BLaER1 (cell line): ENCODE results near the gene MRC1.

Source experiments
- H3K27ac ChIP-seq: shearing (Covaris generic); formaldehyde crosslinking; 2 replicates; pipeline ENCODE4 v1.8.1; 2022
- H3K27me3 ChIP-seq: shearing (Covaris generic); formaldehyde crosslinking; 2 replicates; pipeline ENCODE4 v1.8.1; 2022
- H3K36me3 ChIP-seq: shearing (Covaris generic); formaldehyde crosslinking; 2 replicates; pipeline ENCODE4 v1.8.1; 2022
- H3K4me1 ChIP-seq: shearing (Covaris generic); formaldehyde crosslinking; 2 replicates; pipeline ENCODE4 v1.8.1; 2022
- H3K4me2 ChIP-seq: shearing (Covaris generic); formaldehyde crosslinking; 2 replicates; pipeline ENCODE4 v1.8.1; 2022
- H3K4me3 ChIP-seq: shearing (Covaris generic); formaldehyde crosslinking; 2 replicates; pipeline ENCODE4 v1.8.1; 2022
- H3K9ac ChIP-seq: shearing (Covaris generic); formaldehyde crosslinking; 2 replicates; pipeline ENCODE4 v1.8.1; 2022
- H3K9me3 ChIP-seq: shearing (Covaris generic); formaldehyde crosslinking; 2 replicates; pipeline ENCODE4 v1.8.1; 2022
- H4K20me1 ChIP-seq: shearing (Covaris generic); formaldehyde crosslinking; 2 replicates; pipeline ENCODE4 v1.8.1; 2022
- Cebpa-rat ChIP-seq: shearing (Covaris generic); IDR thresholded peaks from 2 replicates; pipeline ENCODE4 v1.8.1; 2022

MRC1 gene

DNA sequence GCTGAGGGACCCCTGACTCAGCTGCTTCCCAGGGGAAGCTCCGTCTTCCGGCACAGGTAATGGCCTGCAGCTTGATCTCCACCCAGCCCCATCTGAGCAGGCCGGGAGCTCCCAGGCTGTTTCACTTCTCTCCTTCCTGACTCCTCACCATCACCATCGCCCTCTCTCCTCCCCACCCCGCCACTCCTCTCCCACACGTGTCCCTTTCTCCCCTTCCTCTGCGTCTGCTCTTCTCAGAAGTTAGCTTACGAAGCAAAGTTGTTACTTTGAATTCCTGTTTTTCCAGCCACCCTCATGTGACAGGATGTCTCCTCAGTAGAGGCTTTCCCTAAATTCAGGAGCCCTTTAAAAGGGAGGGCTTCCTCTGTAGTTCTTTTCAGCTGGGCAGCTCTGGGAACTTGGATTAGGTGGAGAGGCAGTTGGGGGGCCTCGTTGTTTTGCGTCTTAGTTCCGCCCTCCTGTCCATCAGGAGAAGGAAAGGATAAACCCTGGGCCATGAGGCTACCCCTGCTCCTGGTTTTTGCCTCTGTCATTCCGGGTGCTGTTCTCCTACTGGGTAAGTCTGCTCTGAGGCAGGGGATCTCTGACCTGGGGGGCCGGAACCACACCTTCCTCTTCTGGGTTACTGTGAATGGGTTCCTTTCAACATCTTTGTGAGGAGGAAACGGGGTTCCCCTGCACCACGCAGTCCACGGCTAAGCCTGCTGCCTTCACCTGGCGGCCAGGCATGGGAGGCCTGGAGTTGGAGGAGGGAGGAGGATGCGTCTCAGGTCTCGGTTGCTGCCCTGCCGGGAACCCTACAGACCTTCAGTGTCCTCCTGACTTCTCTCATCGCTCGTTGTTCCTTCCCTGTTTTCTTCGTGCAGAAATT is at the start of gene MRC1:
TSS of gene MRC1 (plus strand) at position 378 of the 871 bp plus-strand sequence. CDS start at position 496, 118 bp downstream.
- Histone ChIP-seq H3K9ac (0 out of 2 replicates have a peak within 1 kb of the TSS, but pooled peaks have one; percentile 8), H3K27me3 (no peaks in the 10 kb centered on the region), H3K9me3 (peaks cover 5% of the 10 kb centered on the region; the same call in 1 of the 2 replicates), H3K4me2 (peak within 1 kb of the TSS; percentile 64), H3K4me3 (no peak within 1 kb of the TSS), H3K36me3 (no peaks in the 10 kb centered on the region), H3K27ac (no peak within 1 kb of the TSS), H3K4me1 (peaks cover 40% of the 10 kb centered on the region), H4K20me1 (no peaks in the 10 kb centered on the region)
- no peak for TF ChIP-seq Cebpa-rat

DNA sequence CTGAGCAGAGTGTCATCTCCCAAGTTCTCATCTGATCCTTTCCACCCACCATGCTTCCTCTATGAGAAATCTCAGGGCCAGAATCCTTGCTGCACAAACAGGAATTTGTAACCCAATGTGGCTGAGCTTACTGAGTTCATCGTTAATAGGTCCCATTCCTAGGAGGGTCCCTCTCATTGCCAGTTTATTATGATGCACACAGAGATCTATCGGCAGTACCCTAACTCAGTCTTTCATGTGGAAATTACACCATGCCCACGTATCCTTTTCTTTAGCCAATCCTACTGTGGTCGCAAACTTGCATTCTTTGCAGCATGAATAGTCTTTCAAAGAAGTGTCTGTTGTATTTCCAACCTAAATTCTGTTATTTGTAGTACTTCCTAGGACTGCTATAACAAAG is 45.0 kb upstream of the MRC1 start:
- H3K27me3 ChIP-seq = no peaks in the 10 kb centered on the region
- no peaks in the 10 kb centered on the region for H4K20me1 ChIP-seq
- H3K4me2 ChIP-seq = no peak overlapping the region

DNA sequence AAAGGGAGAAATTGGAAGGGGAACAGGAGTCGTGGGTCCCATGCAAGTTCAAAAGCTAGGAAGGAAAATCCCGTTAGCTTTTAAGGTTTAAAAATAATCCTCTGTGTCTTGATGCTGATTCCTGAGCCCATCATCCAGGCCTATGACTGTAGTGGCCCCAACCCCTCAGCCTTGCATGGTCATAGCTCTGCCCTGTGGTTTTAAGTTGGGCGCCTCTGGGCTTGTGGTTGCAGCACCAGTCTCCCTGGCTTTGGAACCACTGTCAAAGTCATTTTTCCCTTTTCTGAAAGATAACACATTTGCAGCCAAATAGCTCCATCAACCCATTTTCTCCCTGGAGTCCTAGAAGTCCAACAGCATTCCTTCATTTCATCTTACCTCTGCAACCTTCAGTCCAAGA is 43.5 kb upstream of the MRC1 start:
- no peaks in the 10 kb centered on the region for H3K27me3 ChIP-seq
- no peak overlapping the region for H3K4me3 ChIP-seq
- H3K9me3 ChIP-seq = peaks cover 7% of the 10 kb centered on the region
- no peak overlapping the region for H3K9ac ChIP-seq
- H3K4me1 ChIP-seq = peaks cover 7% of the 10 kb centered on the region
- no peaks in the 10 kb centered on the region for H4K20me1 ChIP-seq
- H3K36me3 ChIP-seq = no peaks in the 10 kb centered on the region
- H3K27ac ChIP-seq = no peak overlapping the region
- TF ChIP-seq Cebpa-rat = no peak
- no peak overlapping the region for H3K4me2 ChIP-seq

More for the DNA sequence above, 45.0 kb upstream of the MRC1 start:
- Histone ChIP-seq H3K4me1 (peaks cover 5% of the 10 kb centered on the region), H3K4me3 (no peak overlapping the region), H3K9ac (no peak overlapping the region), H3K36me3 (no peaks in the 10 kb centered on the region), H3K27ac (no peak overlapping the region), H3K9me3 (peaks cover 7% of the 10 kb centered on the region)
- TF ChIP-seq Cebpa-rat = no peak

DNA sequence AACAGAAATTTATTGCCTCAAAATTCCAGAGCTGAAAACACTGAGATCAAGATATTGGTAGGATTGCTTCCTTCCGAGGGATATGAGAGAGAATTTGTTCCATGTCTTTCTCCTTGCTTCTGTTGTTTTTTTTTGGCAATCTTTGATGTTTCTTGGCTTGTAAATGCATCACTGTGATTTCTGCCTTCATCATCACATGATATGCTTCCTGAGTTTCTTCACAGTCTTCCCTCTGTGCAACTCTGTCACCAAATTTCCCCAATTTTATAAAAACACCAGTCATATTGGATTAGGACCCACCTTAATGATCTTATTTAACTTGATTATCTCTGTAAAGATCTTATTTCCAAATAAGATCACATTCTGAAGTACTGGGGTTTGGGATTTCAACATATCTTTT is 42.4 kb upstream of the MRC1 start:
- Histone ChIP-seq H3K9me3 (peaks cover 3% of the 10 kb centered on the region; the same call in 1 of the 2 replicates), H3K27ac (no peak overlapping the region), H3K4me1 (peaks cover 13% of the 10 kb centered on the region), H3K36me3 (no peaks in the 10 kb centered on the region), H4K20me1 (no peaks in the 10 kb centered on the region), H3K9ac (no peak overlapping the region), H3K4me3 (no peak overlapping the region), H3K4me2 (no peak overlapping the region), H3K27me3 (no peaks in the 10 kb centered on the region)
- TF ChIP-seq Cebpa-rat = no peak

DNA sequence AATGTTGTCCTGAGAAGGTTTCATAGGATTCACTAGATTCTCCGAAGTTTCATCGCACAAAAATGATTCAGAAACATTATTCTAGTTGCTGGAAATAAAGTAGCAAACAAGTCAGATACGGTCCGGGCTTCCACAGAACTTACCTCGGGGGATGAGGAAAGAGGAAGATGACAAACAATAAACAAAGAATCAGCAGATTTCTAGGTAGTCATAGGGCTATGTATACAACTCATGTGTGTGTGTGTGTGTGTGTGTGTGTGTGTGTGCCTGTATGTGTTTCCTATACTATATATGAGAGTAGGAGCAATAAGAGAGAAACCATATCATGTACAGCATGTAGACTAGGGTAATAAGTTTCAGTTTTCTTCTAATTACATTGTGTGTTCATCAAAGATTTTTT is 40.7 kb upstream of the MRC1 start:
- no peak overlapping the region for H3K27ac ChIP-seq
- H3K4me3 ChIP-seq = no peak overlapping the region
- H3K4me2 ChIP-seq = no peak overlapping the region
- H3K27me3 ChIP-seq = no peaks in the 10 kb centered on the region
- H3K36me3 ChIP-seq = no peaks in the 10 kb centered on the region
- peaks cover 13% of the 10 kb centered on the region for H3K4me1 ChIP-seq
- no peak for TF ChIP-seq Cebpa-rat
- peaks cover 3% of the 10 kb centered on the region; the same call in 1 of the 2 replicates for H3K9me3 ChIP-seq
- H3K9ac ChIP-seq = no peak overlapping the region
- no peaks in the 10 kb centered on the region for H4K20me1 ChIP-seq

DNA sequence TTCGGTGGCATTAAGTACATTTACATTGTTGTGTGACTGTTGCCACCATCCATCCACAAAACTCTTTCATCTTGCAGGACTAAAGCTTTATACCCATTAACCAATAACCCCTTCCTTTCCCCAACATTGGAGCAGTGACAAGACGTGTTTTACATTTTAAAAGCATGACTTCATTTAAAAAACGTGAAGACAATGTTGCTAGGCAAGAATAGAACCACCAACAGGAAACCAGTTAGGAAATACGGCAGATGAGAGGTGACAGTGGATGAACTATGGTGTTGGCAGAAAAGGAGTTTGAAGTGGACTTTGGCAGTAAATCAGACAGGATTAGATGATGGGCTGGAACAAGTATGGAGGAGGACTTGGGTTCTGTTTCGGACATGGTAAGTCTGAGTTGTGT is 40.2 kb upstream of the MRC1 start:
- H4K20me1 ChIP-seq = no peaks in the 10 kb centered on the region
- H3K27me3 ChIP-seq = no peaks in the 10 kb centered on the region
- no peak overlapping the region for H3K27ac ChIP-seq
- peak overlapping the region; percentile 8; the same call in 1 of the 2 replicates for H3K4me2 ChIP-seq
- H3K4me1 ChIP-seq = peaks cover 13% of the 10 kb centered on the region
- no peak overlapping the region for H3K4me3 ChIP-seq
- H3K9me3 ChIP-seq = peaks cover 3% of the 10 kb centered on the region; the same call in 1 of the 2 replicates
- H3K36me3 ChIP-seq = no peaks in the 10 kb centered on the region
- TF ChIP-seq Cebpa-rat = no peak
- no peak overlapping the region for H3K9ac ChIP-seq

DNA sequence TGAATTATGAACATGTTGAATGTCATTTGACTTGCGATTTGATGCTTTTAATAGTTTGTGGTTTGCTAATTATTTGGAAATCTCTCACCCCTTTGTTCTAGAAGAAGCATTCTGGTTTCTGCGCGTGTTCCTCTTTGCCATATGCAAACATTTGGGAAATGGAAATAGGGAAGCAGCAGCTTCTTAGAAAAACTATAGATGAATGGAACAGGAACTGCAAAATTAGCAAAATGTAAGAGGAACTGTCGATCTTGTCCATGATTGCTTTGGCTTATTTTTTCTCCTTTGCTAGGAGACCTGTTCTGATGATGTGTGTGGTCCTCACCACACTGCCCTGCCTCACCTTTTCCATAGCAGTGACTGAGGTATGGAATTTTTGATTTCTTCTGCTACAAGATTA is 38.1 kb upstream of the MRC1 start:
- H3K27ac ChIP-seq = no peak overlapping the region
- H3K27me3 ChIP-seq = no peaks in the 10 kb centered on the region
- peaks cover 3% of the 10 kb centered on the region; the same call in 1 of the 2 replicates for H3K9me3 ChIP-seq
- no peaks in the 10 kb centered on the region for H4K20me1 ChIP-seq
- no peaks in the 10 kb centered on the region for H3K36me3 ChIP-seq
- H3K4me2 ChIP-seq = no peak overlapping the region
- no peak overlapping the region for H3K4me3 ChIP-seq
- TF ChIP-seq Cebpa-rat = no peak
- H3K9ac ChIP-seq = no peak overlapping the region
- H3K4me1 ChIP-seq = peaks cover 13% of the 10 kb centered on the region

DNA sequence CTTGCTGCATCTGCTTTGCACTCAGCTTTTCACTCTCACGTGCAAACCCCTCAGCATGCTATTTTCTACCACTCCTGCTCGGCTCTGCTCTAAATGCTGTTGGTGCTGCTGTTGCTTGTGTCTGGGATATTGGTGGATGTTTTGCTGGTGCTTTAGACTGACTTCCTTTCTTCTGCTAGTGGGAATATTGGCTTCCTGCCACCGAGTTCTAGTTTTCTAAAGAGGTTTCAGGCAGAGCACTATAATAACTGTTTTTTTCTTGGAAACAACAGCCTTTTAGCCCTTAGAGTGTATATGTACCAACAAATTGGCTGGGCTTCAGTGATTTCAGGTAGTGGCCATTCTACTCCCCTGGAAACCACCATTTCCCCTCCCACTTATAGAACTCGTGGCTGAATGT is 29.4 kb upstream of the MRC1 start:
- Histone ChIP-seq H3K4me3 (no peak overlapping the region), H3K4me2 (no peak overlapping the region), H3K27me3 (no peaks in the 10 kb centered on the region), H3K27ac (no peak overlapping the region), H3K9me3 (no peaks in the 10 kb centered on the region), H4K20me1 (no peaks in the 10 kb centered on the region), H3K9ac (no peak overlapping the region), H3K36me3 (no peaks in the 10 kb centered on the region), H3K4me1 (peaks cover 7% of the 10 kb centered on the region)
- TF ChIP-seq Cebpa-rat = no peak

DNA sequence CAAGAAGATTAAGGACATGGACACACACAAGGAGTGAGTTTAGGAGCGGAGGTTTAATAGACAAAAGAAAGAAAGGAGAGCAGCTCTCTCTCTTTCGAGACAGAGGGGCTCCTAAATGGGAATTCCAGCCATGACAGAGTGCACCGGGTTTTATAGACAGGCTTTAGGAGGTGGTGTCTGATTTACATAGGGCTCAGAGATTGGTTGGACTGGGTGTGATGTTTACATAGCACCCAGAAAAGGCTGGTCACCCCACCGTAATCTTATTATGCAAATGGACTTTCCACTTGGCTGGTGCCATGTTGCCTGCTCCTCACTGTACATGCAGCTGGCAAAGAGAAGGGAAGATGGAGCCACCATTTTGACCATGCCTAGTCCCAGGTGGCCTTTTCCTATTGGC is 28.4 kb upstream of the MRC1 start:
- Histone ChIP-seq H3K4me1 (peaks cover 16% of the 10 kb centered on the region), H3K9me3 (no peaks in the 10 kb centered on the region), H3K4me3 (no peak overlapping the region), H3K27me3 (no peaks in the 10 kb centered on the region), H4K20me1 (no peaks in the 10 kb centered on the region), H3K36me3 (no peaks in the 10 kb centered on the region), H3K27ac (no peak overlapping the region), H3K4me2 (no peak overlapping the region), H3K9ac (no peak overlapping the region)
- TF ChIP-seq Cebpa-rat = no peak

DNA sequence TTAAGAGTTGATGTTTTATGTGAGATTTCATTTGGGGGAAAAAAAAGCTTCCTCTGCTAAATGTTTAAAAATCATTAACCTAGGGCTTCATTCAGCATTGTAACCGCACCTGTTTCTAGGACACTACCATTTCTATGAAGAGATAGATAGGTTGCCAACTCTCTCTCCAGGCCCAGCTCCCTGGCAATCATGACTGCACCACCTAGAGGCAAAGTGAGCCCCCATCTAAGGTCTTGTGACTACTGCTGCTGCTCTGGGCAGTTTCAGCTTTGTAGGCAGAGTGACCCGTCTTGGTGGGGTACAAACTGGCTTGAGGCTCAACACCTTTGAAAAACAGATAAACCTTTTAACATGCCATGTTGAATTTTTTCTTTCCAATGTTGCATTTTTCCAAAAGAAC is 27.3 kb upstream of the MRC1 start:
- no peak overlapping the region for H3K27ac ChIP-seq
- no peak overlapping the region for H3K4me2 ChIP-seq
- no peak overlapping the region for H3K4me3 ChIP-seq
- peaks cover 16% of the 10 kb centered on the region for H3K4me1 ChIP-seq
- no peaks in the 10 kb centered on the region for H3K36me3 ChIP-seq
- no peak overlapping the region for H3K9ac ChIP-seq
- no peaks in the 10 kb centered on the region for H4K20me1 ChIP-seq
- no peaks in the 10 kb centered on the region for H3K27me3 ChIP-seq
- TF ChIP-seq Cebpa-rat = no peak
- H3K9me3 ChIP-seq = no peaks in the 10 kb centered on the region
